Measurements from ENCODE around the gene VPS33A. TPM values are rescaled to one million over a fixed set of nuclear protein-coding genes. Genes with fewer than 3 reads are reported as not detected.

Gene VPS33A
- total and polyA plus RNA-seq, 2 of the 8 experiments (the other 6 are each of a cell fraction or from before 2014, with no cell fraction given): 16.4 to 41.8 TPM

DNA sequence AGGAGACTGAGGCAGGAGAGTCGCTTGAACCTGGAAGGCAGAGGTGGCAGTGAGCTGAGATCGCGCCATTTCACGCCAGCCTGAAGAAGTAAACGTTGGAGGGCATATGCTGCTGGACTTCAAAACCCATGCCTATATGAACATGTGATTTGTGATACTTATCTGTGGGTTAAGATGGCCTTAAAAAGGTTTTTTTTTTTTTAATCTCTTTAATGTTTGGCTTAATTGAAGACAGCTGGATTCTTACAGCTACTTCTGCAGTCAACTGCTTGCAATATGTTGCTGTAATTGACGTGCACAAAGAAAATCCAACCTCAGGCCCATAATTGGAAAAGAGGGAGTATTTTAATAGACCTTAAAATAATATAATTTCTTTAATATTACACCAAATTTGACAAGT, 64.3 kb downstream of the VPS33A start (continued):
- no peak for TF ChIP-seq RXRA (IDR thresholded peaks at IDR 0.05; ENCODE audit: insufficient read depth, low read depth, low read length)
